Measurements from ENCODE around the gene EHMT1.

EHMT1 gene

GRCh38 chr9:137707361-137707760 lies 88.6 kb downstream of the EHMT1 start:
- ChIA-PET POLR2A (no interaction called here), CTCF (no interaction called here)
- no peak for TF ChIP-seq ZNF384 (IDR thresholded peaks at IDR 0.05)
- no peak for TF ChIP-seq FOXM1 (IDR thresholded peaks at IDR 0.05; ENCODE audit: borderline replicate concordance)
- TF ChIP-seq TARDBP (IDR thresholded peaks at IDR 0.05) = no peak
- TF ChIP-seq HDGF (IDR thresholded peaks at IDR 0.05; ENCODE audit: borderline replicate concordance) = no peak
- TF ChIP-seq BHLHE40 (IDR thresholded peaks at IDR 0.05; ENCODE audit: borderline replicate concordance) = no peak
- TF ChIP-seq FOXK2 (IDR thresholded peaks at IDR 0.05) = no peak
- DNase-seq (ENCODE audit: extremely low spot score) = no peak

DNA sequence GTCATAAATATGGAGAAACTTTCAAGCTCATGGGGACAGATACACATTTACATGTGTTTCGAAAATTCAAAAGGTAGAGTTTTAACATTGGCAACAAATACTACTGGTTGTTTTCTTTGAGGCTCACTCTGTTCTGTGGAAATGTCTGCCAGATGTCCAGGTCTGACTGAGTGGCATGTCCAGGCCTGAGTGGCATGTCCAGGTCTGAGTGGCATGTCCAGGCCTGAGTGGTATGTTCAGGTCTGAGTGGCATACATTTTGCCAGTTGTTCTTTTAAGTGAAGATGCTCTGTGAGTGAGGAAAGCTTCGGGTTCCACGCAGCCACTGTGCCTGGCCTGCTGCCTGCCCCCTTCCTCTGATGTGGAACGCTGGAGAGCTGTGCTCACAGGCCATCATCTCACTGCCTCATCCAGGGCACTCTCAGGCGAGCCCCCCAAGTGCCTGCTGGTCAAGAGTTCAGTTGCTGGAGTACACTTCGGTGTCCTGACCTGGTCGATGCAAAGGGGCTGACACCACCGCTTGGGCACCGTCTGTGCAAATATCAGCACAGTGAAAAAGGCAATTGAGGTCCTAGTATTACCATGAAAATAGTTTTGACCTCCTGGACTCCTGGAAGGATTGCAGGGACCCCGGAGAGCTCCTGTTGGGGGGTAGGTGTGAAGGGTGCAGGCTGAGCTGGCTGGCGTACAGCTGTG lies 89.9 kb downstream of the EHMT1 start:
- TF ChIP-seq L3MBTL2 (conservative IDR thresholded peaks at IDR 0.05) = no peak
- no peak for TF ChIP-seq HDGF (IDR thresholded peaks at IDR 0.05; ENCODE audit: borderline replicate concordance)
- TF ChIP-seq, protein P1, sequence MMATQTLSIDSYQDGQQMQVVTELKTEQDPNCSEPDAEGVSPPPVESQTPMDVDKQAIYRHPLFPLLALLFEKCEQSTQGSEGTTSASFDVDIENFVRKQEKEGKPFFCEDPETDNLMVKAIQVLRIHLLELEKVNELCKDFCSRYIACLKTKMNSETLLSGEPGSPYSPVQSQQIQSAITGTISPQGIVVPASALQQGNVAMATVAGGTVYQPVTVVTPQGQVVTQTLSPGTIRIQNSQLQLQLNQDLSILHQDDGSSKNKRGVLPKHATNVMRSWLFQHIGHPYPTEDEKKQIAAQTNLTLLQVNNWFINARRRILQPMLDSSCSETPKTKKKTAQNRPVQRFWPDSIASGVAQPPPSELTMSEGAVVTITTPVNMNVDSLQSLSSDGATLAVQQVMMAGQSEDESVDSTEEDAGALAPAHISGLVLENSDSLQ (IDR thresholded peaks at IDR 0.05) = no peak
- TF ChIP-seq FOXM1 (IDR thresholded peaks at IDR 0.05; ENCODE audit: borderline replicate concordance) = no peak
- no peak for TF ChIP-seq TARDBP (IDR thresholded peaks at IDR 0.05)
- DNase-seq (ENCODE audit: extremely low spot score) = no peak
- ChIA-PET CTCF (no interaction called here), POLR2A (no interaction called here)

DNA sequence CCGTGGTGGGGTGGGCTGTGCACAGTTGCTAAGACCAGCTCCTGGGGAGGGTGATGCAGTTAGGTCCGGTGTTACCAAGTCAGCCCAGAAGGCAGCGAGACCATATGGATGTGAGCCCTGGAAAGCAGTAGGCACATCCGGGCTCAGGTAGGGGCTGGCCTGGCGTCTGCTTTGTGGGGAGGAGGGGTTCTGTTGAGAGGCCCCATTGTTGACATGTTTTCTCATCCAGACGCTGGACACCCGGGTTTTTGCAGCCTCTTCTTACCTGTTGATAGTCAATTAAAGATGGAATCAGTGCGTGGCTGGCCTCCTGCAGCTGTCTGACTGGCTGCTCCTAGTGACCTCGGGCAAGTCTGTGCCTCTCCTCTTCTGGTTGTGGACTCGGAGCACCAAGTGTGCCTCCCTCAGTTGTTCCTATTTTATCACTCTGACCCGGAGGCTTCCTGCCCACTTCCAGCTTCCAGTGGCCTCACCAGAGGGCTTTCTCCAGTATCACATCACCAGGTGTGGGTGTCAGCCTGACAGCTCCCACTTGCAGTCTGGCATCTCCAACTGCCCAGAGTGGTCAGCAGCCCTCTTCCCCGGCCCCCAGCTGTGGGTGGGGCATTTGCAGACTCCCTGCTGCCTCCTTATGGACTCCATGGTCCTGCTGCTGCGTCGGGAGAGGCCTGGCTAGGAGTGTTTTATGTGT lies 90.8 kb downstream of the EHMT1 start:
- POLR2A ChIA-PET = no interaction called here
- no peak for DNase-seq (ENCODE audit: extremely low spot score)
- TF ChIP-seq ARNT (IDR thresholded peaks at IDR 0.05) (no peak), L3MBTL2 (conservative IDR thresholded peaks at IDR 0.05) (no peak), HDGF (IDR thresholded peaks at IDR 0.05; ENCODE audit: borderline replicate concordance) (no peak), FOXM1 (IDR thresholded peaks at IDR 0.05; ENCODE audit: borderline replicate concordance) (no peak), SP1 (IDR thresholded peaks at IDR 0.05) (no peak), SUZ12 (IDR thresholded peaks at IDR 0.05) (no peak), TARDBP (IDR thresholded peaks at IDR 0.05) (no peak), FOXK2 (IDR thresholded peaks at IDR 0.05) (no peak), ZNF384 (IDR thresholded peaks at IDR 0.05) (no peak), NFRKB (IDR thresholded peaks at IDR 0.05) (no peak), ELF4 (IDR thresholded peaks at IDR 0.05) (no peak), FOXA1 (IDR thresholded peaks at IDR 0.05) (no peak), LEF1 (IDR thresholded peaks at IDR 0.05; ENCODE audit: borderline replicate concordance) (no peak)
- TF ChIP-seq, protein P1 (IDR thresholded peaks at IDR 0.05) = no peak
- CTCF ChIA-PET = no interaction called here

DNA sequence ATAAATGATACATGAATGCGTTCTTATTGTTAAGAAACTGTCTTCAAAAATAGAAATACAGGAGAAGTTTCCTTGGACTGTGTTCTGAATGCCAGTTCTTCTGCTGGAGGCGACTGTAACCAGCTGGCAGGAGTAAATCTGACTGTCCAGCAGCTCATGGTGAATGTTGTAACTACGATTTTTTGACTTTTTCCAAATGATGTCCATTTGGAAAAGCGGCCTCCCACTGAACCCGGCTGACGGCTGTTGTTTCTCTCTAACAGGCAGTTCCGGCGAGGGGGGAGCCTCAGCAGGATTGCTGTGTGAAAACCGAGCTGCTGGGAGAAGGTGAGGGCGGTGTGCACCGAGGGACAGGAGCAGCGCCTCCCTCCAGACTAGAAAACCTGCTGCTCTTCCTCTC lies 91.9 kb downstream of the EHMT1 start:
- POLR2A ChIA-PET = no interaction called here
- no peak for DNase-seq (ENCODE audit: extremely low spot score)
- CTCF ChIA-PET = no interaction called here
- TF ChIP-seq CTBP1 (IDR thresholded peaks at IDR 0.05; ENCODE audit: borderline replicate concordance) (no peak), TARDBP (IDR thresholded peaks at IDR 0.05) (no peak), BHLHE40 (IDR thresholded peaks at IDR 0.05; ENCODE audit: borderline replicate concordance) (no peak), FOXM1 (IDR thresholded peaks at IDR 0.05; ENCODE audit: borderline replicate concordance) (no peak), ELF4 (IDR thresholded peaks at IDR 0.05) (no peak), HDGF (IDR thresholded peaks at IDR 0.05; ENCODE audit: borderline replicate concordance) (no peak), SP1 (IDR thresholded peaks at IDR 0.05) (no peak), L3MBTL2 (conservative IDR thresholded peaks at IDR 0.05) (no peak), SUZ12 (IDR thresholded peaks at IDR 0.05) (no peak)
- TF ChIP-seq, protein P1 (IDR thresholded peaks at IDR 0.05) = no peak

DNA sequence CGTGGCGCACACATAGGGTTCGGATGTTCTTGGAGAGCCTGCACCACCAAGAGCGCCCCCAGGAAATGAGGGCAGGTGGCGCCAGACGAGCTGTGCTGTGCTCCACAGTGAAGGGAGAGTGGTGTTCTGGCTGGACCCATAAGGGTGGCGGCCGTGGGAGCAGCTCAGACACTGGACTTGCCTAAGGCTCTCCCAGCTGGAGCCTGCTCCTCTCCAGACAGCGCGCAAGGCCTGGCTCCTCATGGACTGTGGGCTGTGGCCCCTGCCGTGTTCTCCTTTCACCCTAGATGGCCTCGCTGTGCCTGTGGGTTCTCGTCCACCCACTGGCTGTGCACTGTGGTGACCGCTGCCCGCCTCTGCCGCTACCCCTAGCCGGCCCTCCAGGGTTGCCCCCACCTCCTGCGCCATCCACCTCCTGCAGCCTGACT lies 92.9 kb downstream of the EHMT1 start:
- CTCF ChIA-PET = no interaction called here
- no peak for TF ChIP-seq FOXM1 (IDR thresholded peaks at IDR 0.05; ENCODE audit: borderline replicate concordance)
- no peak for TF ChIP-seq CTBP1 (IDR thresholded peaks at IDR 0.05; ENCODE audit: borderline replicate concordance)
- TF ChIP-seq NFRKB (IDR thresholded peaks at IDR 0.05) = no peak
- TF ChIP-seq L3MBTL2 (conservative IDR thresholded peaks at IDR 0.05) = no peak
- TF ChIP-seq HDGF (IDR thresholded peaks at IDR 0.05; ENCODE audit: borderline replicate concordance) = no peak
- no peak for TF ChIP-seq BHLHE40 (IDR thresholded peaks at IDR 0.05; ENCODE audit: borderline replicate concordance)
- no peak for TF ChIP-seq SUZ12 (IDR thresholded peaks at IDR 0.05)
- TF ChIP-seq, protein P1 (IDR thresholded peaks at IDR 0.05) = no peak
- TF ChIP-seq FOXK2 (IDR thresholded peaks at IDR 0.05) = no peak
- TF ChIP-seq FOXA1 (IDR thresholded peaks at IDR 0.05) = no peak
- TF ChIP-seq ZNF384 (IDR thresholded peaks at IDR 0.05) = no peak
- no peak for TF ChIP-seq SP1 (IDR thresholded peaks at IDR 0.05)
- TF ChIP-seq ARNT (IDR thresholded peaks at IDR 0.05) = no peak
- TF ChIP-seq TARDBP (IDR thresholded peaks at IDR 0.05) = no peak
- TF ChIP-seq ELF4 (IDR thresholded peaks at IDR 0.05) = no peak
- no peak for TF ChIP-seq LEF1 (IDR thresholded peaks at IDR 0.05; ENCODE audit: borderline replicate concordance)
- DNase-seq (ENCODE audit: extremely low spot score) = no peak

More for the DNA sequence above, 92.9 kb downstream of the EHMT1 start:
- POLR2A ChIA-PET = no interaction called here

Measured in HEK293T (cell line).